HG03045 (cell line): ENCODE measurements around the gene LRRC49.
"Not testable (repeated sequence)": the region's sequence is repeated elsewhere in the genome, so short reads cannot be mapped to it uniquely, and the experiment has no call there.

Experiments used
- ATAC-seq: cut with Tn5 transposase; IDR thresholded peaks from one replicate; pipeline ENCODE4 v1.9.1; 2021; ENCODE audit warnings: mild to moderate bottlenecking, moderate library complexity; ENCODE audit not compliant: unreplicated experiment

Gene LRRC49, protein sequence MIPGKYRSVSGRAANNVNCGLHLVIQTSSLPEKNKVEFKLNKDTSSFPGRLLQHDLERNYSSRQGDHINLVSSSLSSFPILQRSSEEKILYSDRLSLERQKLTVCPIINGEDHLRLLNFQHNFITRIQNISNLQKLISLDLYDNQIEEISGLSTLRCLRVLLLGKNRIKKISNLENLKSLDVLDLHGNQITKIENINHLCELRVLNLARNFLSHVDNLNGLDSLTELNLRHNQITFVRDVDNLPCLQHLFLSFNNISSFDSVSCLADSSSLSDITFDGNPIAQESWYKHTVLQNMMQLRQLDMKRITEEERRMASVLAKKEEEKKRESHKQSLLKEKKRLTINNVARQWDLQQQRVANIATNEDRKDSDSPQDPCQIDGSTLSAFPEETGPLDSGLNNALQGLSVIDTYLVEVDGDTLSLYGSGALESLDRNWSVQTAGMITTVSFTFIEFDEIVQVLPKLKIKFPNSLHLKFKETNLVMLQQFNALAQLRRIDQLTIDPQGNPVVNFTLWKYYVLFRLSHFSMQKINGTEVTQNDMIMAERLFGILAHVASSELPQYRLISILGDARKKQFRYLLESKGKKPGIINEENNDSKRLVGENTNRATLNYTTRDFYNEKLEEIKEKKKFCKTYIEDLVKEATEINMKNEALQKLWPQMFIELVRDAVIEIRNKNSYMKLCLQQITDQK

DNA sequence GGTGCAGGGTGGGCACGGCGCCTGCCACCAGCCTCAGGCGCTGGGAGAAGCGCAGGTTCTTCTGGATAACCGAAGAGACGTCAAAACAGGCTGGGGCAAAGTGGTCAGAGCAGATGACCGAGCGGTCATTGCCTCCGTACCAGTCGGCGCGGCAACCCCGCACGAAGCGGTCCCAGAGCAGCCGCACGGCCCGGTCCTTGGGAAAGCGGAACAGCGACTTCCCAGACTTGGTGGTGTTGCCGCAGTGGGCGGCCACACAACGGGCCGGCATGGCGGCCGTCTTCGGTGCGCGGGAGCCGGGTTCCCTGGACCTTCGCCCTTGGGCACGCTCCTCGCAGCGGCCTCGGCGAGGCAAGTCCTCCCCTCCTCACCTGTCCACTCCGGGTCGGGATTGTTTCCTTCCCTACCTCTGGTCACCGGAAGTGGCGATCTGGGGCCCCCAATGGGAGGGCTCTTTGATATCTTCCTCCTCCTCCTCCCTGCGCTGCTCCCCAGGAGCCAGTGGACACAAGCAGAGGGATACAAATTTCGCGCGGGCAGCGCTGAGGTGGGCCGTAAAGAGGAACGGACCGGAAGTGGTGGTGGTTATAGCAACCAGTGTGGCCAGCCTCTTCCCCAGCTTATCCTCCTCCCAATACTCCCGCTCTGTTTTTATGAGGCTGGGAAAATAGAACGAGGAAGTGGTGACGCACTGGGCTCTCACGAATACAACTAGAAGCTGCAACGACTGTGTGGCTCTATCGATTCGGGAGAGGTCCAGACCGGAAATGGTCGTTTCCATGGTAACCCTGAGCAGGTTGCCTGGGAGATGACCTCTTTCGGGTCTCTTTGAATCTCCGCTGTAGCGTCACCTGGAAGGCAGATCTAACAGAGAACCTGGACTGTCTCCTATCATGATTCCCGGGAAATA lies at the start of gene LRRC49, which contains the start of gene THAP10:
Gene LRRC49, plus strand, starts transcription at position 825 of the 910 bp plus-strand sequence. Its CDS starts 69 bp downstream, at position 894.
Gene THAP10, minus strand, starts transcription at position 432 of the 910 bp plus-strand sequence. Its CDS starts 161 bp downstream, at position 271.
- ATAC-seq, result peak; percentile 85

DNA sequence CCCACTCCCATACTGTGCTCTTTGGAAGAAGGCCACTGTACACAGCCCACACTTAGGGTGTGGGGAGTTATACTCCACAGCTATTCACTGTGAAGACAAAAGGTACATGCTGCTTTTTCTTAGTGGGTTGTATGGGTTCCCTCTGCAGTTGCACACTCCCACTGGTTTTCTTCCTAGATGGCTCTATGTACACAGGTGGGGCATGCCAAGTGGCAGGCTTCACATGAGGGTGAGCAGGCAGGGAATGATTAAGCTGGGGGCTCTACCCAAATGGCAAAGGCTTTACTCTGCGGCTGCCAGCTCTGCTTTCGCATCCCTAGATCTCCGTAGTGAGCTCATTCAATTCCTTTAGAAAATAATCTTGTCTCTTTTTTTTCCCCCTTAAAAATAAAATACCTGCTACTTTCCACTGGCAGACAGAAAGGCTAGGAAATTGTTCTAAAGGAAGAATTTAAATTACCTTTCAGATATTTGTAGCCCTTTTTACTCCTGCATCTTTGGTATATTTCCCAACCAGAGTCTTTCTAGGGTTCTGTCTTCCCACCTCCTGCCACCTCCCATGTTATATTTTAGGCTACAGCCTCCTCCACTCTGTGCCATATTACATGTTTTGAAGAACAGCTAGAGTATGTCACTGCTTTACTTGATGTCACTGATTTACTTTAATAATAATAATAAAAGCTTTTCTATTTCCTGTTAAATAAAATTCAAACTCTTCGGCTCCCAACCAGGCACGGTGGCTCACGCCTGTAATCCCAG lies 46.8 kb upstream of the LRRC49 start:
- ATAC-seq, result no peak

DNA sequence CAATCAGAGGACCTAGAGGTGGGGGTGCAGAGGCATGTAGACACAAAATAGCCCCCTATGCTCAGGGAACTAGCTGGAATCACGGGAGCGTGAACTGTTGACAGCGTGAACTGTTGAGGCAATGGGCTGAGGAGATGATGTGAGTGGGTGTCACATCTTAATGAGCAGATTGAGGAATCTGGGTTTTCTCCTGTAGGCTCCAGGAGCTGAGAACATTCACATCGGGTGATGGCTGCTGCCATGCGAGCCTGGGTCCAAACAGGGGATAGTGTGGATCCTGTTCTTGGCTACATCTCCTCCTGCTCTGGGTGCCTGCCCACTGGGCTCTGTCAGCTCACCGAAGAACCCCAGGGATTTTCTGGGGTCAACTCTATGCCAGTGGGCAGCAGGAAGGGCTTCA lies 40.7 kb upstream of the LRRC49 start:
- ATAC-seq, result no peak

DNA sequence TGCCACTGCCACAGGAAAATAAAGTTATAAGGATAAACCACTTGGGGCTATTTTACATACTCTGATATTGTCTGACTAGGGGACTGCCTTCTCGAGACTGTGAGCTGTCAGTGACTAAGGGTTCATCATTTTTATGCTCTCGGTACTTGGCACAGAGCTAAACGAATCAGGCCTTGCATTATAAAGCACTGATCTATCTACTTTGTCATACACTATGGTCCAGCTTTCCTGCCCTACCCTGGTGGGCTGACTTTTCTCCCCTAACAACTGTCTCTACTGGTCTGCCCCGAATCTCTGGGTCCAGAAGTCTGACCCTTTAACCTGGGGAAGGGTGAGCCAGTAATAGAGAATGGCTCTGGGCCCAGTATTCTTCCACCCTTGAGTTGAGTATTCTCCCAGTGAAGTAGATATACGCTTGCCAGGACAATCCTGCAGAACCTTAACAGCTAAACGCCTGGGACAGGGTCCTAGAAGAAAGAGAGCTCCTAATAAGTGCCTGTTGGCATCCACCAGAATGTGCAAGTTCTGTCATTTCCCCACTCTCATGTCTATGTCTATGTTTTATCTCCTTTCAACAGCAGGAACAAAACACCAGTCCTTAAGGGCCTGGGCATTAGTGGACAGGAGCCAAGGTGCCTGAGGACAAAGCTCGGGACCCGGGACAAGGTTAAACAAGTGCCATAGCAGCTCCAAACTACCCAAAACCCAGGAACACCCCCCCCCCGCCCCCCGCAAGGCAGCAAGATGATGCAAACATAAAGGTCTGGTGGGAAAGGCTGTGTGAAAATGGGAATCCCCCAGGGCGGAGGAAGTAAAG lies 39.9 kb upstream of the LRRC49 start:
- no peak for ATAC-seq

DNA sequence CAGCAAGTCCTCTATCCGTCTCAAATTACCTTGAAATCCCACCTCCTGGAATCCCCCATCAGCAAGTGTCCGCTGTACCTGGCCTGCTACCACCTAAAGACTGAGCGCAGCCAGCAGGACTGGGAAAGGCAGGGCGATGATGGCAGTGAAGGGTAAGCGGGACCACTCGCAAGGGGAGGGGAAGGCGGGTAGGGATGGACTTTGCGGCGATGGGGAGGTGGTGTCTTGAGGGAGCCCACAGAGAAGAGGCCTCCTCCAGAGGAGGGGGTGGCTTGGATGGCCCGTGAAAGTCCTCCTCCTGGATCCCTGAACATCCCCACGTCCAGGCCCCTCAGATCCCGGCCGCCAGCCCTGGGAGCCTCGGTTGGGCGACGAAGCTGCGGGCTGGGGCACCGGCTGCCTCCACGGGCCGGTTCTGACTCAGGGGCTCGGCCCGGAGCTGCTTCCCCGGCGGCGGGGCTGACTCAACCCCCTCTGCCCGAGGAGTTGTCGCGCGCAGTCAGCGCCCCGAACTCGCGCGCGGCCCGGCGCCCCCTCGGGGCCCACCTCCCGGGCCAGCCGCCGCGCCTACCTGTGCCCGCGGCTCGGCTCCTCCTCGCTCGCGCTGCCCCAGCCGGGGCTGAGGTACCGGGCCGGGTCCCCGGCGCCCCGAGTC lies 39.2 kb upstream of the LRRC49 start:
- no peak for ATAC-seq

DNA sequence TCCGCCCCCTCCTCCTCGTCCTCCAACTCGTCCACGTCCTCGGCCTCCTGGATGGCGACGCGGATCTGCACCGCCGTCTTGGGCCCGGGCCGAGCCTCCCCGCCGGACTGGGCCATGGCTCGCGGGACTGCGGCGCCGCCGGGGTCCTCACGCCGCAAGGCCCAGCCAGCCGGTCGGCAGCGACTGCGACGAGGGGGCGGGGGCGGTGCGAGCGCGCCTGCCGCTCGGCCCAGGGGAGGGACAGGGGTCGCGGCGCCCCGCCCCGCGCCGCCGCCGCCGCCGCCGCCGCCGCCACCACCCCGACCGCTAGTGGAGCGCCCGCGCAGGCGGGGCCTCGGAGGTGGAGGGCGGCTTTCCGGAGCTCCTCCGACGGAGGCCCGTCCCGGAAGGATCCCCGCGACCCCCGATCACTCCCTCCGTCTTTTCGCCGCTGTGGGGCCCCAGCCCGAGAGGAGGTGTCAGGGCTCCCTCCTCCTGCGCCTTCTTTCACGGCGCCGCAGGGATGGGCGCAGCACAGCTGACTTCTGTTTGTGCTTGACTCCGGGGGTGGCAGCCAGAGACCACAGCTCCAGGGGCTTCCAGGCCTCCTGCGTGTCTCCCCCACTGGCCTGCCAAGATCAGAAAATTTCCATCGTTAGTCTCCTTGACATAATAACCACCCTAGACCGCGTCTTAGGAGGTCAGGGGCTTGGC lies 38.5 kb upstream of the LRRC49 start, which contains the start of gene LARP6:
Gene LARP6, minus strand, starts transcription at position 185 of the 693 bp plus-strand sequence. Its CDS starts 69 bp downstream, at position 116.
- no peak for ATAC-seq

DNA sequence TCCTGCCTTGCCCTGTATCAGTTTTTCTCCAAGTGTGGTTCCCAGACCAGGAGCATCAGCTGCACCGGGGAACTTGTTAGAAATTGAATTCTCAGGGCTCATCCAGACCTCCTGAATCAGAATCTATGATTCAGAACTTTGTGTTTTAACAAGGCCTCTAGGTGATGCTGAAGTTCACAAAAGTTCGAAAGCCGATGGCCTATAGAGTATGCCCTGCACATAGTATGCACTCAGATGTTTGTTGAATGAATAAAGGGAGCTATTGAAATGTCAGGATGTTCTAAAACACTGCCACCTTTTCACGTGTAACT lies 38.0 kb upstream of the LRRC49 start:
- no peak for ATAC-seq

DNA sequence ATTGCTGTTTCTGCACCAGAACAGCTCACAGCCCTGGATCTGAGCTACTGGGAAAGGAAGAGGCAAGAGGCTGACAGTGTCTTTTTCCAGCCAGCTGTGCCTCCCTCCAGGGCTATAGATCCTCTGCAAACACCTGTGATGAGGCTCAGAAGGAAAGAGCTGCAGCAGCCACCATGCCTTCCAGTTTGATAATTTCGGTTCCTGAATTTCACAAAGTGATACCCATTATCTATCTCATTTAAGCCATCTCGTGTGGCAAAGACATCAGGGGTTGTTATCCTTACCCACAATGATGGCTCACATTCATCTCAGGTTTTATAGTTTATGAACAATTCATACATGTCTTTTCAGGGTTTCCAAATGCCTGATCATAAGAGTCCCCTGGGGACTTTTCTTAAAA lies 36.9 kb upstream of the LRRC49 start:
- no peak for ATAC-seq

DNA sequence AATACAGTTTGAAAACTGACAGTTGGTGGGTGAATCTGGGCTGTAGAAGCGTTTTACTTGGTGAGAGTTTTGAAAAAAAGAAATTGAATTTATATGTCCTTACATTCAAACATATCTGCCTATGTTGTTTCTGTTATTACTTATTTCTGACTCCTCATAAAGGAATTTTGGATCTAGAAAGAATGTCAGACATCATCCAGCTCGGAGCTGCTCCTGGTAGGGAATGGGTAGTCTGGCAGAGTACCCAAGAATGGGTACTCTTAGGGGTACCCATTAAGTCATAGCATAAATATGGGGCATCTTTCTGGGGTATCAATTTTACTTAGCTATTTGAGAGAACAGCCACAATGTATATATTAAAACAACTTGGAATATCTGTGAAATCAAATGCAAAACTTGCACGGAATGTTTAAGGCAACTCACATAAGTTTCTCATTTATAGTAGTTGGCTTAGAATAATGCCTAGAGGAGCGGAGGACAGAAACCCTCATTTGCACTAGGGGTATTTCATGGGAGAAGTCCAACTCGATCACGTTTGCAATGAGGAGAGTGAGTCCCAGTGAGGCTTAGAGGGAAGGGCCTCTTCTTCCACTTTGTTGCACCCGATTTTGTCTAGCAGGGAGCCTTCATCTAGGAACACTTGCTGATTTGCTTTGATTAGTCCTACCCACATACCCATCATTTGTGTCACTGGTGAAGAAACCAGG lies 36.3 kb upstream of the LRRC49 start:
- no peak for ATAC-seq

DNA sequence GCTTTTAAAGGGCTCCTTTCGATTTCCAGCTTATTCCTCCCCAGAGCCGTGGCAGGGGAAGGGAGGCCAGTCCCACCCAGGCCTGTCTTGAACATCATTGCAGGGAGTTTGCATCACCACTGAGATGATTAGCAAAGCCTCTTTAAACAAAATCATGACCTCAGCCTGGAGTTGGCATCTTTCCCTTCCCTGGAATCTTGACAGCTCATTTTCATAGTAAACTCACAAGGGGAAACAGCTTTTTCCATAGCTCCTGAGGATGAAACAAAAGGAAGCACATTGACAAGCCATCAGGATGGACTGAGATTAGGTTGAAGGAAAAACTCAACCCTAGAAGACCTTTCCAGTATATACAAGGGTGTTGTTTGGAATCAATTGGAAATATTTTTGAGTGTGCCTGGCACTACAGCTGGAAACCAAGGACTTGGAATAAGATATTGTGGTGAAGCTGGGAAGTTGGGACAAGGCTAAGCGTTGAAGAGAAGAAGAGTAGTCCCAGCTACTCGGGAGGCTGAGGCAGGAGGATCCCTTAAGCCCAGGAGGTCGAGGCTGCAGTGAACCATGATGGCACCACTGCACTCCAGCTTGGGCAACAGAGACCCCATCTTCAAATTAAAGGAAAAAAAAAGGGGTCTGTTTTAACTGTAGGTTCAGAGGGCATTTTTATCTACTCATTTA lies 35.6 kb upstream of the LRRC49 start:
- ATAC-seq, result no peak

DNA sequence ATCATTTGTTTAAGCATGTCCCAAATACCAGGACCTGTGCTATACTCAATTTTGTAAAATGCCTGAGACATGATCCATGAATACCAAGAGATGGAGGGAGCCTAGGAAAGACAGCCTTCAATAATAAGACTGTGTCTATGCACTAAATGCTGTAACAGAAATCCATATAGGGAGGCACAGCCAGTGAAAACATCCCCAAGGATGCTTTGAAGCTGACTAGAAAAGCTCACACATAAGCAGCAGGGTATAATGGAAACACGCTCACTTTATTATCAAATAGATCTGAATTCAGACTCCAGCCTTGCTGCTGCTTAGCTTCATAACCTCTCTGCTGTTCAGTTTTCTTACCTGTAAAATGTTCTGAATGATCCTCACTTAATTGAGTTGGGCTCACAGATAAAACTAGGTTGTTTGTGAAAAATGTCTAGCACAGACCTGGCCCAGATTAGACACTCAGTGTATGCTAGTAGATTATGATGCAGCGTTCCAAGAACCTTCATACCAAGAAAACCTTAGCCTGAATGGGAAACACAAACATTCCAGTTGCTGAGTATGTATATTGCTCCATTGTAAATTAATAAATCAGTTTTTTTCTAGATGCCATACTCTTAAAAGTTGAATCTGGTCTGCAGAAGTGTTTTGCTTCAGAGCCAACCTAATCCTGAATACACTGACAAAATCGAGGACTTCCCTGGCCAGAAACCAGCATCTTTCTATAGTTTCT lies 34.9 kb upstream of the LRRC49 start:
- no peak for ATAC-seq

DNA sequence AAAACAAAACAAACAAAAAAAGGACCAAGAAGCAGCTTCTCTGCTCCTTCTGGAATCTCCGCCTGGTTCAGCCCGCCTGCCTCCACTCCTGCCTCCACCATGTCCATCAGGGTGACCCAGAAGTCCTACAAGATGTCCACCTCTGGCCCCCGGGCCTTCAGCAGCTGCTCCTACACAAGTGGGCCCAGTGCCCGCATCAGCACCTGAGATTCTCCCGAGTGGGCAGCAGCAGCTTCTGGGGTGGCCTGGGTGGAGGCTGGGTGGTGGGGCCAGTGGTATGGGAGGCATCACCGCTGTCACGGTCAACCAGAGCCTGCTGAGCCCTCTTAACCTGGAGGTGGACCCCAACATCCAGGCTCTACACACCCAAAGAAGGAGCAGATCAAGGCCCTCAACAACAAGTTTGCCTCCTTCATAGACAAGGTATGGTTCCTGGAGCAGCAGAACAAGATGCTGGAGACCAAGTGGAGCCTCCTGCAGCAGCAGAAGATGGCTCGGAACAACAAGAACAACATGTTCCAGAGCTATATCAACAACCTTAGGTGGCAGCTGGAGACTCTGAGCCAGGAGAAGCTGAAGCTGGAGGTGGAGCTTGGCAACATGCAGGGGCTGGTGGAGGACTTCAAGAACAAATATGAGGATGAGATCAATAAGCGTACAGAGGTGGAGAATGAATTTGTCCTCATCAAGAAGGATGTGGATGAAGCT lies 33.9 kb upstream of the LRRC49 start:
- ATAC-seq, result not testable (repeated sequence)

DNA sequence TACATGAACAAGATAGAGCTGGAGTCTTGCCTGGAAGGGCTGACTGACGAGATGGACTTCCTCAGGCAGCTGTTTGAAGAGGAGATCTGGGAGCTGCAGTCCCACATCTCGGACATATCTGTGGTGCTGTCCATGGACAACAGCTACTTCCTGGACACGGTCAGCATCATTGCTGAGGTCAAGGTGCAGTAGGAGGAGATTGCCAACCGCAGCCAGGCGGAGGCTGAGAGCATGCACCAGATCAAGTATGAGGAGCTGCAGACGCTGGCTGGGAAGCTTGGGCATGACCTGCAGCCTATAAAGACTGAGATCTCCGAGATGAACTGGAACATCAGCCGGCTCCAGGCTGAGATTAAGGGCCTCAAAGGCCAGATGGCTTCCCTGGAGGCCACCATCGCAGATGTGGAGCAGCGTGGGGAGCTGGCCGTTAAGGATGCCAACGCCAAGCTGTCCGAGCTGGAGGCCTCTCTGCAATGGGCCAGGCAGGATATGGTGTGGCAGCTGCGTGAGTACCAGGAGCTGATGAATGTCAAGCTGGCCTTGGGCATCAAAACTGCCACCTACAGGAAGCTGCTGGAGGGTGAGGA lies 33.2 kb upstream of the LRRC49 start:
- ATAC-seq, result no peak

DNA sequence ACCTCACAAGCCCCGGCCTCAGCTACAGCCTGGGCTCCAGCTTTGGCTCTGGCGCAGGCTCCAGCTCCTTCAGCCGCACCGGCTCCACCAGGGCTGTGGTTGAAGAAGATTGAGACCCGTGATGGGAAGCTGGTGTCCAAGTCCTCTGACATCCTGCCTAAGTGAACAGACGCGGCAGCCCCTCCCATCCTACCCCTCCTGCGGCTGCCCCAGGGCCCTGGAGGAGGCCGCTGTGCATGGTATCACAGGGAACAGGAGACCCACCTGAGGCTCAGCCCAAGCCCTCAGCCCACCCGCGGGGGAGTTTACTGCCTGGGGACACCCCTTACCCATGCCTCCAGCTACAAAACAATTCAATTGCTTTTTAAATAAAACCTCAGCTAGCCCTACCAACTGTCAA lies 32.6 kb upstream of the LRRC49 start:
- ATAC-seq, result no peak

DNA sequence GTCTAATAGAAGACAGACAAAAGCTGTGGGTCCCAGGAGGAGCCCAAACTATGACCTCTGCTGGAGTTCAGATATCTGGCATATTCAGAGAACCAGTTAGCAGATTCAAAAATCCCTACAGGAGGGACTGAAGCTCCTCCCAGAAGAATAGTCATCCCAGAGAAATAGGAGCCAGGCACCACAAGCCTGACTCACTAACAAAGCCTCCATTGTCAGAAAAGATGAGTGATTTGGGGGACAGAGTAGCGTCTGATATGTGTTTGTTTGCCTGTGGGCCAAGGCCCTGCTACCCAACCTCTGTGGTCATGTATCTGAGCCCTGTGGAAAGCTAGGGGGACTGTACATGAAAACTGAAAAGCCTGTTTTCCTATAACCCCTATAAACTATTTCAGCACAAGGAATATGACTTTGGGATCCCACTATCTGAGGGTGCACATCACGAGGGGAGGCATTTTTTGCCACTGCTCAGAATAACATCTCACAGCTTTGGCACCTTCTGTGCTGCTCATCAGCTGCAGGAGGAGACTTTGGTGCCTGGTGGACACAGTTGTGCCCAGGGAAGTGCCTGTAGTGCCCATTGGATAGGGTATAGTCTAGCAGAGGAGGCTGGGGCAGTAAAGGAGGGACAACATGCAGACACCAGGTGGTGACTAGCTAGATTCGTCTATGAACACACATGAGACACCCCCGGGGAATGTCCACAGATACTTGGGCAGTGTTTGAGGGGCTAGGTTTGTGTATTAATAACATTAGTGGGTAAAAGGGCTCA lies 29.0 kb upstream of the LRRC49 start:
- ATAC-seq, result no peak
